ENCODE results near the gene MAT2B. TPM values are rescaled to one million over a fixed set of nuclear protein-coding genes. Genes with fewer than 3 reads are reported as not detected.

MAT2B gene
- total and polyA plus RNA-seq, 2 of the 13 experiments (the other 11 are each of a cell fraction or from before 2014, with no cell fraction given), result 20.2 to 37.1 TPM

- CTCF ChIA-PET (ENCODE audit: low intra/inter-chr PET ratio, low total read pairs), result no interaction called here
- no peak for DNase-seq (ENCODE audit: low spot score)
- H3K36me3 ChIP-seq (replicated peaks in 1 of 2; ENCODE audit: control insufficient read depth in 1 of 2, insufficient read depth in 2 of 2, low read length in 2 of 2), result no peaks in the 10 kb centered on the region
- H3K79me2 ChIP-seq (ENCODE audit: insufficient read depth, low read length), result no peaks in the 10 kb centered on the region
- no TSS peak for BruUV-seq (replicated peaks)
- 15% methylated on average over 4 of the region's 4 CpGs for WGBS (ENCODE audit: low lambda C conversion rate)
- H3K27ac ChIP-seq (ENCODE audit: extremely low read length, insufficient read depth, low read length), result no peak overlapping the region
- intact Hi-C loops (cut with micrococcal nuclease; ENCODE audit: unreplicated experiment), result no loop called here
- POLR2A ChIA-PET, result no interaction called here
- no peak for TF ChIP-seq TERF1 (CRISPR knock-in tag; IDR thresholded peaks at IDR 0.05)
- no peak for TF ChIP-seq MAFK (conservative IDR thresholded peaks at IDR 0.05 in 1 of 2, IDR thresholded peaks at IDR 0.05 in 1 of 2; ENCODE audit: low read length in 2 of 2)
- no peak for TF ChIP-seq ZNF7 (CRISPR knock-in tag; IDR thresholded peaks at IDR 0.05)
- TF ChIP-seq ZNF136 (CRISPR knock-in tag; IDR thresholded peaks at IDR 0.05; ENCODE audit: low read depth), result no peak
- no peak for TF ChIP-seq BRCA1 (CRISPR knock-in tag; IDR thresholded peaks at IDR 0.05)
- no peak for TF ChIP-seq ZFX (CRISPR knock-in tag; IDR thresholded peaks at IDR 0.05; ENCODE audit: low read depth)
- TF ChIP-seq ATRX (CRISPR knock-in tag; IDR thresholded peaks at IDR 0.05; ENCODE audit: borderline replicate concordance), result no peak
- TF ChIP-seq POGK (CRISPR knock-in tag; conservative IDR thresholded peaks at IDR 0.05), result no peak
- TF ChIP-seq THAP8 (CRISPR knock-in tag; IDR thresholded peaks at IDR 0.05; ENCODE audit: borderline replicate concordance), result no peak
- TF ChIP-seq CCDC6 (CRISPR knock-in tag; IDR thresholded peaks at IDR 0.05), result no peak
- no peaks in the 10 kb centered on the region for H4K20me1 ChIP-seq (ENCODE audit: insufficient read depth, low read length)
- FAIRE-seq, result no peak
- H3K9me3 ChIP-seq (ENCODE audit: low read length), result no peaks in the 10 kb centered on the region
- H3K4me3 ChIP-seq (replicated peaks in 1 of 3; ENCODE audit: insufficient read depth in 1 of 3, low read depth in 2 of 3, low read length in 3 of 3), result no peak overlapping the region
- no peaks in the 10 kb centered on the region for H3K4me1 ChIP-seq (ENCODE audit: insufficient read depth, low read length)
- in situ Hi-C loops (cut with HindIII; ENCODE audit: extremely low pct_ligation_motif_present, low pct_unique_long_range_greater_than_20kb), result no loop called here
- no peak overlapping the region for H3K9ac ChIP-seq (ENCODE audit: insufficient read depth, low read depth, low read length)
- no peak overlapping the region for H2AFZ ChIP-seq (ENCODE audit: low read length)
- no peak overlapping the region for H3K4me2 ChIP-seq (ENCODE audit: low read depth, low read length)
- peaks cover 0 to 11% of the 10 kb centered on the region in 2 experiments; a peak in 2 of 5 replicates for H3K27me3 ChIP-seq (ENCODE audit: control insufficient read depth in 1 of 2, insufficient read depth in 2 of 2, low read length in 2 of 2)
- no peak for ATAC-seq
These were observed 38.6 kb downstream of the MAT2B start for GRCh38 chr5:163544041-163544440.
